ENCODE results near the gene BARD1. TPM values are rescaled to one million over a fixed set of nuclear protein-coding genes. Genes with fewer than 3 reads are reported as not detected.
A peak's percentile ranks its signal among the peaks of the same experiment; 100 is the strongest.
"Not testable (repeated sequence)": the region's sequence is repeated elsewhere in the genome, so short reads cannot be mapped to it uniquely, and the experiment has no call there.

BARD1 gene
- total RNA-seq, 3 donors from 2014 or later, result 4.3 to 27.8 (median 16.7) TPM

DNA sequence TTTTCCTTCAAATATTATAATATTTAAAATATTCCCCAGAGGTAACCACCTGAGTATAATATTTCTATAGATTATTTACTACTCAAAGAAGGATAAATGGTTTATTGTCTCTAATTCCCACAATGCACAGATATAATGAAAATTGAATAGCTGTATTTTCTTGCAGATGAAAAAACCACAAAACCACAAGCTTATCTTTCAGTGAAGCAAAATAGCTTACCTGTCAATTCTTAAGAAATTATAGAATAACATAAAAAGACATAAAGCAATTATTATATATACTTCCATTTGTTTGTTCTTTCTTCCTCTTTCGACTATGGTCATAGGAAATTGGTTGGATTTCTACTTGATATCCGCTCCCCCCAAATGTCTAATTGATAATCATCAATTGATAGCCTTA, 98.8 kb downstream of the BARD1 start:
- TF ChIP-seq, protein P1, sequence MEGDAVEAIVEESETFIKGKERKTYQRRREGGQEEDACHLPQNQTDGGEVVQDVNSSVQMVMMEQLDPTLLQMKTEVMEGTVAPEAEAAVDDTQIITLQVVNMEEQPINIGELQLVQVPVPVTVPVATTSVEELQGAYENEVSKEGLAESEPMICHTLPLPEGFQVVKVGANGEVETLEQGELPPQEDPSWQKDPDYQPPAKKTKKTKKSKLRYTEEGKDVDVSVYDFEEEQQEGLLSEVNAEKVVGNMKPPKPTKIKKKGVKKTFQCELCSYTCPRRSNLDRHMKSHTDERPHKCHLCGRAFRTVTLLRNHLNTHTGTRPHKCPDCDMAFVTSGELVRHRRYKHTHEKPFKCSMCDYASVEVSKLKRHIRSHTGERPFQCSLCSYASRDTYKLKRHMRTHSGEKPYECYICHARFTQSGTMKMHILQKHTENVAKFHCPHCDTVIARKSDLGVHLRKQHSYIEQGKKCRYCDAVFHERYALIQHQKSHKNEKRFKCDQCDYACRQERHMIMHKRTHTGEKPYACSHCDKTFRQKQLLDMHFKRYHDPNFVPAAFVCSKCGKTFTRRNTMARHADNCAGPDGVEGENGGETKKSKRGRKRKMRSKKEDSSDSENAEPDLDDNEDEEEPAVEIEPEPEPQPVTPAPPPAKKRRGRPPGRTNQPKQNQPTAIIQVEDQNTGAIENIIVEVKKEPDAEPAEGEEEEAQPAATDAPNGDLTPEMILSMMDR (IDR thresholded peaks at IDR 0.05), result no peak
- TF ChIP-seq POLR2A (IDR thresholded peaks at IDR 0.05) (no peak), POLR2AphosphoS5 (IDR thresholded peaks at IDR 0.05) (no peak)
- H3K27ac ChIP-seq, result no peak overlapping the region
- intact Hi-C loops (cut with DNase I; ENCODE audit: low total_unique reads), result no loop called here

DNA sequence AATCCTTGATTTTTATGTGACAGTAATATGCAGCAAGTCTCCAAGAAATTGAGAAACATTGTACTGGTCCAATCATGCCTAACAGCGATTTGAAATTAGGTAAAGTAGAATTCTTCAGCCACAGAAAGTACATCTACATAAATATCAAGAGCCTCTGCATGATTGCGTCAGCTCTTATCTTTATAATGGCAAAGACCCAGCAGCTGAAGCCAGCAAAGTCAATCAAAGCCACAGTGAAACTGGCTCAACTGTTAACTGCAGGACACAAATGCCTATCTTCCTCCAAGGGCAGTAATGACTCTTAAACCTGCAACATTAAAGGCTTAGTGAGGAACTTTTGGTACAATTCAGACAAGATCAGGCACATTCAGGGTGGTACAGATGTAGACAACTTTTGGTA, 102.5 kb downstream of the BARD1 start:
- intact Hi-C loops (cut with DNase I; ENCODE audit: low total_unique reads), result no loop called here
- no peaks in the 10 kb centered on the region for H3K36me3 ChIP-seq
- no peak overlapping the region for H3K4me3 ChIP-seq
- TF ChIP-seq POLR2A (IDR thresholded peaks at IDR 0.05), result no peak
- TF ChIP-seq, protein P1 (IDR thresholded peaks at IDR 0.05), result no peak
- TF ChIP-seq POLR2AphosphoS5 (IDR thresholded peaks at IDR 0.05), result no peak
- H3K4me1 ChIP-seq, result no peaks in the 10 kb centered on the region
- no peak overlapping the region for H3K27ac ChIP-seq
- peaks cover 0 to 5% of the 10 kb centered on the region in 2 donors for H3K9me3 ChIP-seq
- no peak for DNase-seq (ENCODE audit: low spot score in 2 of 2)
- no peaks in the 10 kb centered on the region for H3K27me3 ChIP-seq

More for the DNA sequence above, 98.8 kb downstream of the BARD1 start:
- no peaks in the 10 kb centered on the region for H3K36me3 ChIP-seq
- H3K4me1 ChIP-seq, result no peaks in the 10 kb centered on the region
- H3K27me3 ChIP-seq, result no peaks in the 10 kb centered on the region
- H3K9me3 ChIP-seq, result no peaks in the 10 kb centered on the region
- DNase-seq (ENCODE audit: low spot score in 2 of 2), result no peak
- no peak overlapping the region for H3K4me3 ChIP-seq

DNA sequence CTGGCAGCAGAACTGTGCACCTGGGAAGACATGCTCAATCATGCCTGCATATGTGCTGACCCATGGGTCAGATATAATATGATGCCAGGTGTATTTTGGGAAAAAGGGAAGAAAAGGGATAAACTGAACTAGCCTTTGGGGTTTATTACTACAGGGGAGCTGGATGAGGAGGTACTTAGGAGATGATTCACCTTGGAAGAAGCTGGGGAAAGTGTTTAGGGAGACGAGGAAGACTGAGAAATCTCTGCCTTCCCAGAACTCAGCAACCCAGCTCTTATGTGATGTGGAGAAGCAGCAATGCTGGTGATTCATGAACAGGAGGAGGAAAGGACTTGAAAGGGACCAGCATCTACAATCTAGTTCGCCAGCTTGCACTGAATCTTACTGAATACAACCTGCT, 110.2 kb downstream of the BARD1 start:
- intact Hi-C loops (cut with DNase I; ENCODE audit: low total_unique reads), result no loop called here
- Histone ChIP-seq H3K27me3 (no peaks in the 10 kb centered on the region), H3K9me3 (peaks cover 0 to 13% of the 10 kb centered on the region in 2 donors), H3K36me3 (no peaks in the 10 kb centered on the region), H3K4me1 (no peaks in the 10 kb centered on the region), H3K4me3 (no peak overlapping the region), H3K27ac (no peak overlapping the region)
- no peak for DNase-seq (ENCODE audit: low spot score in 2 of 2)
- TF ChIP-seq POLR2AphosphoS5 (IDR thresholded peaks at IDR 0.05) (no peak), POLR2A (IDR thresholded peaks at IDR 0.05) (no peak)
- TF ChIP-seq, protein P1 (IDR thresholded peaks at IDR 0.05), result no peak

DNA sequence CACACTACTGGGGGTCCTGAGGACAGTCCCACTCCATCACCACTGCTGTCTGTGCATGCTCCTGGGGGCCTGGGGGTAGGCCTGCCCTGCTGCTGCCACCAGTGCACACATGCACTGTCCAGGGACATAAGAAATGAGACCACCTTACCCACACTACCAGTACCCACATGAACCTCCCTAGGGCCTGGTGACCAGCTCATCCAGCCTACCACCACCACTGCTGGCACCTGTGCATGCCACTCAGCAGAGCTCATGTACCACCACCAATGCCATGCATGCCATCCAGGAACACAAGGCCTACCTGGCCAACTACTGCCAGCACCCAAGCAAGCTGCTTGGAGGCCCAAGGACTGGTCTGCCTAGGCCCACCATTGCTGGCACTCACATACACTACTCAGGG, 112.8 kb downstream of the BARD1 start:
- H3K4me1 ChIP-seq, result no peaks in the 10 kb centered on the region
- no peak overlapping the region for H3K27ac ChIP-seq
- no peak for DNase-seq (ENCODE audit: low spot score in 2 of 2)
- intact Hi-C loops (cut with DNase I; ENCODE audit: low total_unique reads), result no loop called here
- H3K4me3 ChIP-seq, result no peak overlapping the region
- no peaks in the 10 kb centered on the region for H3K27me3 ChIP-seq
- TF ChIP-seq POLR2AphosphoS5 (IDR thresholded peaks at IDR 0.05) (no peak), POLR2A (IDR thresholded peaks at IDR 0.05) (no peak)
- TF ChIP-seq, protein P1 (IDR thresholded peaks at IDR 0.05), result no peak
- H3K36me3 ChIP-seq, result no peaks in the 10 kb centered on the region
- peaks cover 0 to 8% of the 10 kb centered on the region in 2 donors for H3K9me3 ChIP-seq

DNA sequence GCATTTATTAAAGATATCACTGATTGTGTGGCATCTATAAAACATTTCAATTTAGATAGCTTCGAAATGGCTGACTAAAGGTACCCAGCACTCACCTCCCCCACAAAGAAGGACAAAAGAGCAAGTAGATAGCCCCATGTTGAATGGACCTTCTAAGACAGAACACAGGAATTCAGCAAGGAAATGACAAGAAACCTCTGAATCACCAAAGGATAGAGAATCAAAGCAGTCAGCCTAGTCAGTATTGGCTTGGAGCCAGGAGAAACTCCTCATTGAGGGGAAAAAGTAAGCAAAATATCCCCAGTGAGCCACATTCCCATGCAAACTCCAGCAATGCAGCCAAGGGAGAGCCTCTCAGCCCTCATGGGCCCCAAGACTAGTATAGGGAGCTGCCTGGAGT, 113.7 kb downstream of the BARD1 start:
- intact Hi-C loops (cut with DNase I; ENCODE audit: low total_unique reads), result no loop called here
- DNase-seq (ENCODE audit: low spot score in 2 of 2), result no peak
- peaks cover 0 to 8% of the 10 kb centered on the region in 2 donors for H3K9me3 ChIP-seq
- H3K36me3 ChIP-seq, result no peaks in the 10 kb centered on the region
- no peaks in the 10 kb centered on the region for H3K4me1 ChIP-seq
- TF ChIP-seq POLR2A (IDR thresholded peaks at IDR 0.05), result no peak
- no peak overlapping the region for H3K27ac ChIP-seq
- no peaks in the 10 kb centered on the region for H3K27me3 ChIP-seq
- H3K4me3 ChIP-seq, result no peak overlapping the region

DNA sequence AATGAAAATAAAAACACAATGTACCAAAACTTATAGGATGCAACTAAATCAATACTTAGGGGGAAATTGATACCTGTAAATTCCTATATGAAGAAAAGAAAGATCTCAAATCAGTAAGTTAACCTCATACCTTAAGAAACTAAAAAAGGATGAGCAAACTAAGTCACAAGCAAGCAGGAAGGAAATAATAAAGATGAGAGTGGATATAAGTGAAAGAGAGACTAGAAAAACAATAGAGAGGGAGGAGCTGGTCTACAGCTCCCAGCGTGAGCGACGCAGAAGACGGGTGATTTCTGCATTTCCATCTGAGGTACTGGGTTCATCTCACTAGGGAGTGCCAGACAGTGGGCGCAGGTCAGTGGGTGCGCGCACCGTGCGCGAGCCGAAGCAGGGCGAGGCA, 125.9 kb downstream of the BARD1 start:
- intact Hi-C loops (cut with DNase I; ENCODE audit: low total_unique reads); H3K27ac ChIP-seq: not testable (repeated sequence)

More for the DNA sequence above, 125.9 kb downstream of the BARD1 start:
- H3K4me3 ChIP-seq, result peak overlapping the region in 2 of 3 donors; percentile 39 to 50
- not testable (repeated sequence) for H3K27me3 ChIP-seq; DNase-seq (ENCODE audit: low spot score in 2 of 2); H3K36me3 ChIP-seq; H3K9me3 ChIP-seq; H3K4me1 ChIP-seq

All from breast epithelium (tissue), 4 donors.